ENCODE measurements around the gene NRXN2. TPM values are rescaled to one million over a fixed set of nuclear protein-coding genes. Genes with fewer than 3 reads are reported as not detected.
A peak's percentile ranks its signal among the peaks of the same experiment; 100 is the strongest.

The NRXN2 gene
- total RNA-seq, 1 donor from 2014 or later, result 50.4 TPM

- no peak for DNase-seq
- peaks cover 18% of the 10 kb centered on the region for H3K27me3 Mint-ChIP-seq (ENCODE audit: unreplicated experiment)
- H3K4me1 Mint-ChIP-seq (ENCODE audit: low read depth, unreplicated experiment), result peaks cover 49% of the 10 kb centered on the region
- H3K27ac Mint-ChIP-seq (ENCODE audit: unreplicated experiment), result no peak overlapping the region
- H3K36me3 Mint-ChIP-seq (ENCODE audit: unreplicated experiment), result no peaks in the 10 kb centered on the region
- TF ChIP-seq CTCF (IDR thresholded peaks at IDR 0.05; ENCODE audit: partially characterized antibody, unreplicated experiment), result no peak
- H3K9me3 Mint-ChIP-seq (ENCODE audit: unreplicated experiment), result peaks cover 4% of the 10 kb centered on the region
- H3K4me3 Mint-ChIP-seq (ENCODE audit: unreplicated experiment), result peak overlapping the region; percentile 53
These were observed 28.8 kb downstream of the NRXN2 start for GRCh38 chr11:64694026-64694755.

GRCh38 chr11:64692764-64693331 is 30.1 kb downstream of the NRXN2 start:
- DNase-seq, result no peak
- H3K9me3 Mint-ChIP-seq (ENCODE audit: unreplicated experiment), result peaks cover 8% of the 10 kb centered on the region
- H3K4me1 Mint-ChIP-seq (ENCODE audit: low read depth, unreplicated experiment), result peaks cover 61% of the 10 kb centered on the region
- TF ChIP-seq CTCF (IDR thresholded peaks at IDR 0.05; ENCODE audit: partially characterized antibody, unreplicated experiment), result no peak
- H3K27me3 Mint-ChIP-seq (ENCODE audit: unreplicated experiment), result peaks cover 25% of the 10 kb centered on the region
- H3K27ac Mint-ChIP-seq (ENCODE audit: unreplicated experiment), result no peak overlapping the region
- no peak overlapping the region for H3K4me3 Mint-ChIP-seq (ENCODE audit: unreplicated experiment)
- no peaks in the 10 kb centered on the region for H3K36me3 Mint-ChIP-seq (ENCODE audit: unreplicated experiment)

- Mint-ChIP-seq H3K9me3 (ENCODE audit: unreplicated experiment) (peaks cover 10% of the 10 kb centered on the region), H3K27ac (ENCODE audit: unreplicated experiment) (no peak overlapping the region), H3K36me3 (ENCODE audit: unreplicated experiment) (no peaks in the 10 kb centered on the region), H3K4me1 (ENCODE audit: low read depth, unreplicated experiment) (peaks cover 69% of the 10 kb centered on the region), H3K27me3 (ENCODE audit: unreplicated experiment) (peaks cover 26% of the 10 kb centered on the region), H3K4me3 (ENCODE audit: unreplicated experiment) (no peak overlapping the region)
- DNase-seq, result no peak
- TF ChIP-seq CTCF (IDR thresholded peaks at IDR 0.05; ENCODE audit: partially characterized antibody, unreplicated experiment), result no peak
These were observed 31.5 kb downstream of the NRXN2 start for GRCh38 chr11:64691543-64691942.

GRCh38 chr11:64690235-64690634 is 32.8 kb downstream of the NRXN2 start:
- no peak overlapping the region for H3K4me3 Mint-ChIP-seq (ENCODE audit: unreplicated experiment)
- peak; percentile 75 for DNase-seq
- peak overlapping the region; percentile 33 for H3K27ac Mint-ChIP-seq (ENCODE audit: unreplicated experiment)
- no peaks in the 10 kb centered on the region for H3K36me3 Mint-ChIP-seq (ENCODE audit: unreplicated experiment)
- peaks cover 10% of the 10 kb centered on the region for H3K9me3 Mint-ChIP-seq (ENCODE audit: unreplicated experiment)
- no peak for TF ChIP-seq CTCF (IDR thresholded peaks at IDR 0.05; ENCODE audit: partially characterized antibody, unreplicated experiment)
- peaks cover 30% of the 10 kb centered on the region for H3K27me3 Mint-ChIP-seq (ENCODE audit: unreplicated experiment)
- H3K4me1 Mint-ChIP-seq (ENCODE audit: low read depth, unreplicated experiment), result peaks cover 64% of the 10 kb centered on the region

GRCh38 chr11:64688534-64688982 is 34.4 kb downstream of the NRXN2 start:
- Mint-ChIP-seq H3K4me1 (ENCODE audit: low read depth, unreplicated experiment) (peaks cover 54% of the 10 kb centered on the region), H3K27ac (ENCODE audit: unreplicated experiment) (peak overlapping the region; percentile 87), H3K9me3 (ENCODE audit: unreplicated experiment) (peaks cover 10% of the 10 kb centered on the region), H3K27me3 (ENCODE audit: unreplicated experiment) (peaks cover 28% of the 10 kb centered on the region), H3K36me3 (ENCODE audit: unreplicated experiment) (peaks cover 10% of the 10 kb centered on the region), H3K4me3 (ENCODE audit: unreplicated experiment) (peak overlapping the region; percentile 76)
- TF ChIP-seq CTCF (IDR thresholded peaks at IDR 0.05; ENCODE audit: partially characterized antibody, unreplicated experiment), result peak; percentile 96
- peak; percentile 96 for DNase-seq
